GM10847 (cell line): ENCODE results near the gene MAPRE2.

Source experiments
- POLR2A ChIP-seq: IDR thresholded peaks from 2 replicates; pipeline ENCODE4 v1.6.1; 2011; ENCODE audit not compliant: insufficient read length; ENCODE audit errors: extremely low read depth

MAPRE2 gene

DNA sequence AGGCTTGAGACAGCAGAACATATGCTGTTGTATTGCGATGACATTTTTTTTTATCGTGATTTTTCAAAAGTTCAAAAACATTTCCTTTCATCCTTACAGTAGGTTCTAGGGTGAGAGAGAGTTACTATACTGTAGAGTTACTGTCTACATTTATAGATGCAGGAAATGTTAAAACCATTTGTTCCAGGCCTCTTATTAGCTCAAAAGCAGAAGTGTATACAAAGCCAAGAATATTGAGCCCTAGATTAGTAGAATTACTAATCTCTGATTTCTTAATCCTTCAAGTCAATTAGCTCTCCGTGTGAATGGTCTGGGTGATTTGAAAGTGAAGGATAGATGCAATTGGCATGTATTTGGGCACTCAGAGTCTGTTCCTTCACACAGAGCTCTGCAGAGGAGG lies 73.1 kb downstream of the MAPRE2 start:
- no peak for TF ChIP-seq POLR2A

DNA sequence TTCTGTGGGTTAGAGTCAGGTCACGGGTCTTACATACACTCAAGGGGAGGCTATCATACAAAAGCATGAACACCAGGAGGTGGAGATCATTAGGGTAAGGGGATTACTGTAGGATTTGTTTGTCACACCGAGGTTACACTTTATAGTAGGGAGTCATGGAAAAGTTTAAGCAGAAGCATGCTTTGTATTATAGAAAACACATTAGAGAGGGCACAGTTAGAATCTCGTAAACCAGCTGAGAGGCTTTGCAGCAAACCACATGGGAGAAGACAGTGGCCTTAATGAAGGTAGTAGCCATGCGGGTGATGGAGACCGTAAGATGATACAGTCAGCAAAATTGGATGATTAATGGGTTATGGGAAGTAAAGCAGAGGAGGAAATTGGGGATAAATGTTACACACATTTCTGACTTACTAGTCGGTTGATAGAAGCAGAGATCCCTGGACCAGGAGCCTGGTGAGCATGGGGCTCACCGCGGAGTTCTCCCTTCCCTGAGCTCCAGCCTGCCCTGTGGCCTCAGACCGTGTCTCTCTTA lies 75.6 kb downstream of the MAPRE2 start:
- no peak for TF ChIP-seq POLR2A

DNA sequence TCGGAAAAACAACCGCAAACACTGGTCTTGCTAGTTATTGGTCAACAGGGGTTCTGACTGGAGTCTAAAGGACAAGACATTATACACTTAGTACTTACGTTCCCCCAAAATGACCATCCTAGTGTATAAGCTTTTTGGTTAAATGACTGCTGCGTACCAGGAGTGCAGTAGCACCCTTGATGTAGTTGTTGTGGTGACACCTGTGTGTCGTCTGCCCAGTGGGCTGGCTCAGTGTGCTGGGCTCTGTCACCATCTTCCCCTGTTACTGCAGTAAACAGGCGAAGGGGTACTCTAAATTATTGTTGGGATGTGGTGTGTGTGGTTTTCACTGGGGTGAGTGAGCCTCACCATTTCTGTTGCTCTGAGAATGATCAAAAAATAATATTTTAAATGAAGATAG lies 76.2 kb downstream of the MAPRE2 start:
- no peak for TF ChIP-seq POLR2A

DNA sequence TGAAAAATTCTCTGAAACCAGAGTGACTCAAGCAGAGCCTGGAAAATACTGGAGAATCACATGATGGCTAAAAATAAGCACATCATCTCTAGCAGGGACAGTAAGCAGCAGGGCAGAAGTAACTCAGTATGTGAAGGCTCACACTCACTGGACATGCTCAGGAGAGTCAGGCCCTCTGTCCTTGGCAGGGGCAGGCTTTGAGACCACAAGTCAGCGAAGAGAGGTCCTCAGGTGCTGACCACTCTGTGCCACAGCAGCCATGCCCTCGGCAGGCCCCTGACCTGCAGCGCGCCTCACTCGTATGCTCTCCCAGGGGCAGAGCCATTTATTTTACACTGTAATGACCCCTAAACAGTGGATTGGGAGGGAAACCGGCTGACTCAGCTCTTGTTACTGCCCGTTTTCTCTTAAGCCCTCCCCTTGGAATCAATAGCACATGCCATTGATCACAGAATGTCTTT lies 76.8 kb downstream of the MAPRE2 start:
- TF ChIP-seq POLR2A: no peak

DNA sequence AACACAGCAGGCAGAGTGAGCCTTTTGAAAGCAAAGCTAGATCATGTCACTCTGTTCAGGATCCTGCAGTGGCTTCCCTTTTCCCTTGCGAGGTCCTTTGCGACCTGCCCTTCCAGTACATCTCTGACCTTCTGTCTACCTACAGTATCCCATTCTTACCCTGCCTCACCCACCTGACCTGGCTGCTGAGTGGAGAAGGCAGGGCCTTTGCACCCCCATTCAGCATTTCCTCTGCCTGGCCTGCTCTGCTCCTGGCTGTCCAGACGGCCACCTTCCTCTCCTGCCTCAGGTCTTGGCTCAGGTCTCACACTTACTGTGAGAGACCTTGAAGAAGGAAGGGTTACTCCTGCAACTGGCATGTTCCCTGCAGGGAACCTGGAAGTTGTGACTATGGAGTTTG lies 77.4 kb downstream of the MAPRE2 start:
- TF ChIP-seq POLR2A: no peak

DNA sequence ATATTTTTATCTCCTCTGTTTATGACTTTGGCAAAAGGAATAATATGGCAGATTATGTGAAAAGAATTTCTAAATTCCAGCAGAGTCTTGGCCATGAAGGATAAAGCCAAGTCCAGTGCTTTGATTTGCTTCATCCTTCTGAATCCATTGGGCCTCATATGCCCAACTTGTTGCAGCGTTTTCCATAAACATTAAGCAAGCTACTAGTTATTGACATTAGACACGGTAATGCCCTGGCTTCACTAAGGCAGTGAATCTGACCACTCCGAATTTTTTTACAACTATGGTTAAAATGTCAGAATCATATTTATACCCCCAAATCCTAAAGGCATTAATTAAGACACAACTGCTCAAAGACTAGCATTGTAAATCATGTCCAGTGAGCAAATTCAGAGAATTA lies 79.8 kb downstream of the MAPRE2 start:
- TF ChIP-seq POLR2A: no peak

DNA sequence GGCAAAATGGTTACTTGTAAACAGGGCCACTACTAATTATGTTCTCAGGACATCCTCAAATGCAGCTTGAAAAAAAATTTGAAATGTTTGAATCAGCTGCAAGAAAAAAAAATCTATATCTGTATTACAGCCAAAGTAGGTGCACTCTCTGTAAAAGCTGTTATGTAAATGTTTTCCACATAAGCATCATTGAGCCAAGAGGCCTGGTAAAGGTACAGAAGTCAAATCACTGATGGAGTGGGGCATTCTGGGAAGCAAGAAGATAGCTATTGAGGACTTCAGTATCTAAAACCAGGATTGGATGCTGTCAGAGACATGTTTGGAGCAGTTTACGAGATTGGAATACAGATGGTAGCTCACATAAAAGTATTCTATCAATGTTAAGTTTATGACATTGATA lies 80.3 kb downstream of the MAPRE2 start:
- TF ChIP-seq POLR2A: no peak

DNA sequence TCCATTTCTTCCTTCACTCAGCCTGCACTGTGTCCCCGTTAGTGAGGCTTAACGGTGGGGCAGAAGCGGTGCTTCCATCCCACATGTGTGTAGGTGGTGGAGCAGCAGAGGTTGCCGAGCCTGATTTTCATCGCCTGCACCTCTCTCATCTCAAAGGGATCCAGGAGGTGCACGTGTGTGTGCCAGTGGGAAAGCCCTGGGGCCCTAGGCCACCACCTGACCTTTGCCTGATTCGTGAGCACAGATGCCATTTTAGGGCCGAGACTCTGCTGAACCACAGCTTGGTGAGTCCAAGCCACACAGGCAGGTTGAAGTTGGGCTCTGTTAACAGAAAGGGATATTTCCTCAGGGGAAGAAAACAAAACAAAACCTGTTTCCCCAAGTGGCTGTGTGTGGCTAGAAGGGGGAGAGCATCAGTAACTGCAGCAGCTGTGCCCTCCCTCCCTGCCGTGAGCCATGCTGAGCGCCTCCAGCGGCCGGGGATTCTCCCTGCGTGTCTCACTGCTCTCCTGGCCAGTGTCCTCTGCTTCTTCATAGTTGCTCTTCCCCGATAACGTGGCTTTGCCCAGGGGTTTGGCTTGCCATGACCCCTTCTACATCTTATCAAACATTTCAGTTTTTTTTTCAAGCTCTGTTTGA lies 81.5 kb downstream of the MAPRE2 start:
- no peak for TF ChIP-seq POLR2A

DNA sequence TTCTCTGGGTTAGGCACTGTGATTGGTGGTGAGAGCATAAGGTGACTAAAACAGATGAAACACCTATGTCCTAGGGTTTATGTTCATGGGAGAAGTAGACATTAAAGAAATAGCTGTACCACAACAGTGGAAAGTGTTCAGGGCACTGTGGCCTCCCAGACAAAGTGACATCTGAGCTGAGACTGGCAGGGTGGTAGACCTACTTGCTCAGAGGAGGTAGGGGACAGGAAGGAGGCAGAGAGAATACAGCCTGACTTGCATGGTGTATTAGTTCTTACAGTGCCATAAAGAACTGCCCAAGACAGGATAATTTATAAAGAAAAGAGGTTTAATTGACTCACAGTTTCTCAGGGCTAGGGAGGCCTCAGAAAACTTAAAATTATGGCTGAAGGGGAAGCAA lies 82.6 kb downstream of the MAPRE2 start:
- TF ChIP-seq POLR2A: no peak

DNA sequence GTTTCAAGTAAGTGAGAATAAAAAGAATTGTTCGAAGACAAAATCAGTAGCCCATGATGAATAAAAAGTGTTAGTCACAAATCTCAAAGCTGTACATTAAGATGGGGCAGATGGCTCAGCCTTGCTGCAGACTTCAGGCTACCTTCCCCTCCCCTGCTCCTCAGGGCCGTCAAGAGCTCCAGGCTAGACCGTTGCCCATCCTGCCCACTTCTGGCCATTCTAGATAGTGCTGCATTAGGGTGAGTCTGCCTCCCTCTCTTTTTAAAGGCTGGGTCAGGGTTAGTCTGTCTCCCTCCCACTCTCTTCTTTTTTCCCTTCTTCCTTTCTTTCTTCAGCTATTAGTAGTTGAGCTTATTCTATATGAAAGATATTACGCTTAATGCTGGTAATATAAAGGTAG lies 86.0 kb downstream of the MAPRE2 start:
- TF ChIP-seq POLR2A: no peak

DNA sequence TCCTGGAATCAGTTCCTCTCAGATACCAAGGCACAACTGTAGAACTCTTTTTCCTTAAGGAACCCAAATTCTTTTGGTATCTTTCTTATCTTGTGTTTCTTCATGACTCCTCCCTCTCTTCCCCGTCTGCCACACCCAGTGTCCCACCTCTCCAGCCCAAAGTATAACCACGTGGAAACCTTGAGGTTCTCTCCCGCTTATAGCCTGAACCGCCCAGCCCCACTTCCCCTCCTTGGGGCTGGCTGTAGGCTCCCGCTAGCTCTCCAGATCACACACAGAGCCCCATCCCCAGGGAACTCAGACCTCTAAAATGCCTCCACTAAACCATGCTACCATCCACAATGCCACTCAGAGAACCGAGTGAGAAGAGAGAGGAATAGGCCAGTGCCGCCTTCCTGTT lies 87.5 kb downstream of the MAPRE2 start:
- TF ChIP-seq POLR2A: no peak

DNA sequence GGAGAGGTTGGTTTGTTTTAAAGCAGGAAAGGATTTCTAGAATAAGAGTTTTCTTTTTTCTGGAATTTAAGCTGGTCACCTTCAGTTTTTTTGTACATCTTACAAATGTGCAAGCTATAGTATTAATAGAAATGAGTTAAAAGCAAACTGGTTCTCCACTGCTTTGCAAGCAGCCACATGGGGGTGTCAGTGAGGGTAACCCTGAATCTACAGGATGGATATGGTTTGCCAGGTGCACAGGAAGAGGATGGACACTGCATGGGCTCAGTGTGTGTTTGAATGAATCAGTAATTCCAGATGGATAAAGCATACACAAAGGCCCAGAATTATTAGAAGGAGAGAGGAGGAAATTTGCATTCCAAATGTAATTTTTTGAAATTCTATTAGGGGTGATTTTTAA lies 89.0 kb downstream of the MAPRE2 start:
- no peak for TF ChIP-seq POLR2A

DNA sequence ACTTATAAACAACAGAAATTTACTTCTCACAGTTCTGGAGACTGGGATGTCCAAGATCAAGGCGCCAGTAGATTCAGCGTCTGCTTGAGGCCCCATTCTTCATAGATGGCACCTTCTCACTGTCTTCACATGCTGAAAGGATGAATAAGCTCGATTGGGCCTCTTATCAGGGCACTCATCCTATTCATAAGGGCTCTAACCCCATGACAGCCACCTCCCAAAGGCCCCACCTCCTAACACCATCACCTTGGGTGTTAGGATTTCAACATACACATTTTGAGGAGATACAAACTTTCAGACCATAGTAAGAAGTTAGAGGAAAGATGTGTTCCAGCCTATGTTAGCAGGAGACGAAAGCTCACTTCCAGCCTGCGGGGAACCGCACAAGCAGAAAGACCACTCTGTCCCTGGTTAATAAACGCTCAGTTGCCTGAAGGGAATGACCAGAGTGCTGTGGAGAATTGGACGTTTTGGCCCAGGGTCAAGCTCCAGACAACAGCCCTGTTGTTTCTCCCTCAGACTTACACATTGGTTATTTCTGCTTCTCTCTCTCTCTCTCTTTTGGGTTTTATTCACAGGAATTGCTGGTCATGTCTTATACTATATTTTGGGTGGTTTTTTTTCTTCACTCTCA lies 90.3 kb downstream of the MAPRE2 start:
- no peak for TF ChIP-seq POLR2A

DNA sequence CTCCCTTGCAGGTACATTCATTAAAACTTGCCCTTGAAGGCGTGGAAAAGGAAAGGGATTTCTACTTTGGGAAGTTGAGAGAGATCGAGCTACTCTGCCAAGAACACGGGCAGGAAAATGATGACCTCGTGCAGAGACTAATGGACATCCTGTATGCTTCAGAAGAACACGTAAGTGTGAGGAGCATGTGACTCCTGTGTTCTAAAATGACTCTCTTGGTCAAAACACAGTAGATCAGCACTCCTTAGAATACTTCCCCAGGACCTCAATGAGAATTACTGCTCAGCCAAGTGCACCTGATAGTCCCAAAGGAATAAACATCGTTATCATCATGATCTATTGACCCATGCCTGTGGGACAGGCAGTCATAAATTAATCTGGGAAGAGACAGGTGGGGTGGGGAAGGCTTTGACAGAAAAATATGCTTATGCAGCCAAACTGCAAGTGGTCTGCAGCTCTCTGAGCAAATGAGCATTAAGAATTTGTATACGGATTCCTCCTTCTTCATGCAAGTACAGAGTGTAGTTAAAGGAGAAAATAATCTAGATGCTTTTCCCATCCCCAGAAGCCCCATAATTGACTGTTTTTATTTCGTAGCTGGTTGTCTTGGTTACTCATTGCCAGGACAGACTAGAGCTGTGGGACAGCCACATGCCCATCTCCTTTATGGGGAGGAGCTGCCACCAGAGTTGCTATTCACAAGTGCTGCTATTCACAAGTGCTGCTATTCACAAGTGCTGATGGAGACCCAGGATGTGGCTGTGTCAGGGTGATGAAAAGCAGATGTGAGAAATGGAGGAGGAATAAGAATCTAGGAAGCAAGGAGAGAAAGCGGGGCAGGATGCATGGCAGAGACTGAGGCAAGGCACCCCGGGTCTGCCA lies 91.0 kb downstream of the MAPRE2 start:
- TF ChIP-seq POLR2A: no peak

DNA sequence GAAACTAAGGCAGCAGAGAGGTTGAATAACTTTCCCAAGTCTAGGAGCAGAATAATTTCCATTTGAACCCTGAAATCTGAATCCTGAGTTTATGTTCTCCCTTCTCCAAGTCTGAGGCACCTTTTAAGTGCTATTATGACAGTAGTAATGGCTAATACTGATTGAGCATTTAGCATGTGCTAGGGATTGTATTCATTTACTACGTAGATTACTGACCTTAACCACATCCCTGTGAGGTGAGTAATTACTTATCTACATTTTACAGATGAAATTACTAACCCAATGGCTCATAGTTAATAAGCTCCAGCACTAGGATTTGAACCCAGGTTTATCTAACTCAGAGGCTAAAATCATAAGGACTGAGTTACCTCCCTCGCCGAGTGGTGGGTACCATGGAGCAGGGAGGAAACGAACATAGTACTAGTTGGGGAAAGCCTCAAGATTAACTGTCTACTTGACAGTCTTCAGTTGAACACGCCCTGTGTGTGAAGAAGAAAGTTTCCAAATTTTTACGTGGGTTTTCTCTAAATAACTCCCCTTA lies 93.0 kb downstream of the MAPRE2 start:
- no peak for TF ChIP-seq POLR2A

DNA sequence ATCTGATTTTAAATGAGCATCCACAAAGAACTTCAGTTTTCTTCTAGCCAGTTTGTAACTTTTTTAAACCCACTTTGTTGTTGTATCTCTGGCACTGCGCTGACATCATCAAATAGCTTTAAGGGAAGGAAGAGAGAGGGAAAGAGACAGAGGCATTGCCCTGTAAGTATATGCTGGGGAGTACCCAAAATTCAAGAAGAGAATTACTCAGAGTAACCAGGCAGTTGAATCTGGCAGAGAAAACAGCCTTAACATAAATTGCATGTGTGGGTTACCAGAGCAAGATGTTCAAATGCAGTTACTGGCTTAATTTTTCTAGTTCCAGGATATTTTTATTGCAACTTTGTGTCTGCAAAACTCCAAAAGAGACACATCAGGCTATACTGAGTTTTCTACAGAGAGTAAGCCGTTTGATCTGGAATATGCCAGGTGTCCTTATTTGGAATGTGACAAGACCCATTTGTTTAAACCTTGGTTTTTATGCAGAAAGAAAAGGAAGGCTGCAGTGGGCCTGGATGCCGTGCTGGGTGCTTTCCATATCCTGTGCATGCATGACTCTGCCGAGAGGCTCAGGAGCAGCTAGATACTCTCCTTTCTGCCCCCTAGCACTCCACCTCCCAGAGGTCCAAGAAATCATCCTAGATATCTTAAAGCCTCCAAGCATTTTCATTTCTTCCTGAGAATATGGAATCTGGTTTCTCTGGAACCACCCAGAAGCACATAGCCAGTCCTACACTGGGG lies 93.7 kb downstream of the MAPRE2 start:
- TF ChIP-seq POLR2A: no peak

DNA sequence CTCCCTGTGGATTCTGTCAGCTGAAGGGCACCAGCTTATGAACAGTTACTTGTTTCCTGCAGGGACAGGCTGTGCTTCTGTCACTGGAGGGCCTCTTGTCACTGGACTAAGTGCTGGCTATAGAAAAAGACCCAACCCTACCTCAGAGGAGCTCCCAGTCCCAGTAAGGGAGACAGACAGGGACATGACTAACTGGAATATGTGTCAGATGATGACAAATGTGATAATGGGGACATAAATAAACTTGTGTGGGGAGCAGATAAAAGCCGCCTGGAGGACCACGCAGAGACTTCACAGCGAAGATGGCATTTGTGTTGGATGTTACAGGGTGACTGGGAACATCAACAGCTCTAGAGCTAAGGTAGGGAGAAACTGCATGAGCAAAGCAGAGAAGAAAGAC lies 95.0 kb downstream of the MAPRE2 start:
- no peak for TF ChIP-seq POLR2A
